H1 (cell line): ENCODE results near the gene FOXN3. TPM values are rescaled to one million over a fixed set of nuclear protein-coding genes. Genes with fewer than 3 reads are reported as not detected.

Source experiments
- CTCF ChIA-PET: fragments of 300-600 bp; sonication (Branson Sonifier 250); formaldehyde crosslinking; loops from one replicate; lab custom pipeline; 2021; ENCODE audit not compliant: partially characterized antibody; lab: Charles Lee
- POLR2A ChIA-PET: fragments of 300-600 bp; sonication (Branson Sonifier 250); formaldehyde crosslinking; loops from one replicate; lab custom pipeline; 2021; ENCODE audit warnings: inconsistent platforms; ENCODE audit not compliant: partially characterized antibody; lab: Charles Lee
- DNase-seq, 2 experiments: peaks; one replicate each; pipeline versions ENCODE4 v3.0.0 to v3.0.0-alpha.2; 2010 to 2022; ENCODE audit warnings: low spot score in 2 of 2, low read depth in 1 of 2, mixed read lengths in 1 of 2
- FAIRE-seq: peaks from 2 replicates; lab custom pipeline; 2011; peaks lifted over from hg19 to GRCh38; lab: Jason Lieb, UNC
- H2AFZ ChIP-seq: 2 replicates; pipeline ENCODE4 v1.8.1; 2012; ENCODE audit warnings: low read length, inconsistent platforms
- H2AK5ac ChIP-seq: 2 replicates; pipeline ENCODE4 v1.6.1; 2013; ENCODE audit warnings: low read depth, low read length
- H2BK120ac ChIP-seq: replicated peaks from 2 replicates; pipeline ENCODE3; 2013; ENCODE audit warnings: low read depth, low read length, inconsistent platforms
- H2BK12ac ChIP-seq: 2 replicates; pipeline ENCODE4 v1.6.1; 2013; ENCODE audit warnings: low read depth, low read length
- H2BK15ac ChIP-seq: 2 replicates; pipeline ENCODE4 v1.6.1; 2013; ENCODE audit warnings: low read length
- H2BK20ac ChIP-seq: 2 replicates; pipeline ENCODE4 v1.6.1; 2013; ENCODE audit warnings: low read length
- H2BK5ac ChIP-seq: 2 replicates; pipeline ENCODE4 v1.6.1; 2013; ENCODE audit warnings: low read depth, low read length
- H3K14ac ChIP-seq: 2 replicates; pipeline ENCODE4 v1.6.1; 2013; ENCODE audit warnings: inconsistent platforms; ENCODE audit not compliant: insufficient read length
- H3K18ac ChIP-seq: 2 replicates; pipeline ENCODE4 v1.6.1; 2013; ENCODE audit warnings: low read length; ENCODE audit errors: extremely low read depth
- H3K23ac ChIP-seq: 2 replicates; pipeline ENCODE4 v1.6.1; 2013; ENCODE audit warnings: inconsistent platforms; ENCODE audit not compliant: insufficient read length
- H3K23me2 ChIP-seq: 2 replicates; pipeline ENCODE4 v1.6.1; 2013; ENCODE audit warnings: low read depth, low read length
- H3K27ac ChIP-seq: 2 replicates; pipeline ENCODE4 v1.6.1; 2011; ENCODE audit warnings: low read depth, low read length, inconsistent platforms
- H3K27me3 ChIP-seq, 4 experiments: replicated peaks in 1 of 4; 1 replicate in 1 of 4; 2 replicates in 3 of 4; pipeline versions ENCODE4 v1.6.1 to v1.8.1; 2011 to 2013; ENCODE audit warnings: low read length in 3 of 4, mild to moderate bottlenecking in 3 of 4, inconsistent platforms in 2 of 4, mixed read lengths in 2 of 4, moderate library complexity in 1 of 4; ENCODE audit not compliant: control insufficient read depth in 3 of 4, insufficient read depth in 3 of 4; ENCODE audit errors: extremely low read depth in 1 of 4
- H3K36me3 ChIP-seq, 4 experiments: 2 replicates each; pipeline versions ENCODE4 v1.6.1 to v1.8.1; 2011 to 2013; ENCODE audit warnings: mild to moderate bottlenecking in 4 of 4, low read length in 3 of 4, moderate library complexity in 2 of 4, control low read depth in 1 of 4, inconsistent platforms in 1 of 4; ENCODE audit not compliant: insufficient read depth in 4 of 4, control insufficient read depth in 2 of 4
- H3K4ac ChIP-seq: replicated peaks from 2 replicates; pipeline ENCODE3; 2013; ENCODE audit warnings: low read length, low read depth, mixed read lengths, inconsistent platforms; ENCODE audit not compliant: insufficient read length
- H3K4me1 ChIP-seq, 4 experiments: replicated peaks in 1 of 4; 1 replicate in 1 of 4; 2 replicates in 3 of 4; pipeline versions ENCODE4 v1.6.1 to v1.8.1; 2011 to 2013; ENCODE audit warnings: low read length in 3 of 4, inconsistent platforms in 2 of 4, mixed read lengths in 1 of 4; ENCODE audit not compliant: insufficient read depth in 4 of 4, control insufficient read depth in 3 of 4
- H3K4me2 ChIP-seq, 2 experiments: 2 replicates each; pipeline versions ENCODE4 v1.6.1 to v1.8.1; 2011 to 2013; ENCODE audit warnings: low read depth in 2 of 2, low read length in 2 of 2, control low read depth in 1 of 2, inconsistent platforms in 1 of 2, mild to moderate bottlenecking in 1 of 2; ENCODE audit not compliant: insufficient read depth in 1 of 2
- H3K4me3 ChIP-seq, 4 experiments: fragments of 200-600, 300-600 bp in 1 of 4; sonication (generic), shearing (Covaris generic), sonication (Bioruptor Twin) in 1 of 4; 2 replicates each; pipeline versions ENCODE4 v1.5.1 to v1.8.1; 2011 to 2016; ENCODE audit warnings: low read length in 4 of 4, low read depth in 3 of 4, control low read depth in 2 of 4, inconsistent platforms in 2 of 4, mild to moderate bottlenecking in 2 of 4, mixed read lengths in 1 of 4, moderate library complexity in 1 of 4; ENCODE audit not compliant: insufficient read depth in 2 of 4; ENCODE audit errors: extremely low read depth in 1 of 4
- H3K56ac ChIP-seq: replicated peaks from 2 replicates; pipeline ENCODE3; 2013; ENCODE audit warnings: low read depth, mild to moderate bottlenecking, mixed read lengths, low read length, inconsistent platforms; ENCODE audit not compliant: insufficient read length
- H3K79me1 ChIP-seq: 2 replicates; pipeline ENCODE4 v1.6.1; 2013; ENCODE audit warnings: low read depth, low read length, control low read depth
- H3K79me2 ChIP-seq, 2 experiments: 2 replicates each; pipeline versions ENCODE4 v1.6.1 to v1.8.1; 2012 to 2013; ENCODE audit warnings: low read length in 2 of 2, mild to moderate bottlenecking in 2 of 2, inconsistent platforms in 1 of 2; ENCODE audit not compliant: insufficient read depth in 2 of 2, control insufficient read depth in 1 of 2
- H3K9ac ChIP-seq, 4 experiments: replicated peaks in 1 of 4; 1 replicate in 1 of 4; 2 replicates in 3 of 4; pipeline versions ENCODE4 v1.6.1 to v1.8.1; 2011 to 2013; ENCODE audit warnings: low read depth in 3 of 4, low read length in 3 of 4, control low read depth in 2 of 4, mild to moderate bottlenecking in 2 of 4, moderate library complexity in 2 of 4, inconsistent platforms in 1 of 4; ENCODE audit errors: extremely low read depth in 1 of 4
- H3K9me3 ChIP-seq, 2 experiments: 2 replicates each; pipeline versions ENCODE4 v1.6.1 to v1.8.1; 2012 to 2013; ENCODE audit warnings: mild to moderate bottlenecking in 2 of 2, moderate library complexity in 2 of 2, control low read depth in 1 of 2, inconsistent platforms in 1 of 2, low read depth in 1 of 2, low read length in 1 of 2, mixed read lengths in 1 of 2; ENCODE audit not compliant: insufficient read depth in 2 of 2
- H4K20me1 ChIP-seq, 2 experiments: replicated peaks in 1 of 2; 2 replicates each; pipeline versions ENCODE3 to v1.8.1; 2011 to 2013; ENCODE audit warnings: inconsistent platforms in 2 of 2, low read length in 2 of 2, mild to moderate bottlenecking in 1 of 2; ENCODE audit not compliant: insufficient read depth in 2 of 2, control insufficient read depth in 1 of 2
- H4K5ac ChIP-seq: 2 replicates; pipeline ENCODE4 v1.6.1; 2013; ENCODE audit warnings: low read length, low read depth, mixed read lengths, inconsistent platforms; ENCODE audit not compliant: insufficient read length
- H4K8ac ChIP-seq: 2 replicates; pipeline ENCODE4 v1.8.0; 2013; ENCODE audit warnings: mild to moderate bottlenecking, moderate library complexity, low read length, inconsistent platforms; ENCODE audit not compliant: insufficient read depth; ENCODE audit errors: extremely low read depth
- H4K91ac ChIP-seq: replicated peaks from 2 replicates; pipeline ENCODE3; 2013; ENCODE audit warnings: low read length, mixed read lengths, inconsistent platforms; ENCODE audit not compliant: insufficient read length
- WGBS, 2 experiments: shearing (Covaris generic) in 1 of 2; methylation state at CpG; one replicate each; pipeline versions ENCODE4 v1.1.6 to v1.1.7; 2013 to 2015; ENCODE audit warnings: low lambda C conversion rate in 2 of 2, mixed read lengths in 2 of 2, inconsistent platforms in 1 of 2, low coverage in 1 of 2, missing lambda C conversion rate in 1 of 2; ENCODE audit not compliant: insufficient replicate concordance in 2 of 2, insufficient coverage in 1 of 2, insufficient read length in 1 of 2; ENCODE audit errors: extremely low coverage in 1 of 2, missing lambda C conversion rate in 1 of 2; 5-methylcytosine and 5-hydroxymethylcytosine counted together
- polyA plus RNA-seq, 7 experiments: library from polyadenylated mRNA; depleted of rRNA in 3 of 7; stranded (reverse) in 5 of 7; unstranded in 2 of 7; fragments of >200 nt in 5 of 7; fragments of 200-250 nt in 2 of 7; gene quantifications; 1 replicate in 5 of 7; 2 replicates in 1 of 7; 4 replicates in 1 of 7; pipeline versions ENCODE4 v1.2.1 to v1.2.3, GENCODE V29; 2011 to 2013; ENCODE audit warnings: missing spikeins in 2 of 7, mixed read lengths in 2 of 7
- total RNA-seq: library from RNA; stranded (reverse); fragmentation: NEBNext Ultra II Directional; extraction: Animal tissue kit (Norgen Biotek cat#: 25700); gene quantifications from 2 replicates; pipeline ENCODE4 v1.2.1, GENCODE V29; 2021

FOXN3 gene
- total and polyA plus RNA-seq, 2 of the 8 experiments (the other 6 are each of a cell fraction or from before 2014, with no cell fraction given): 52.6 to 178 TPM

GRCh38 chr14:89452281-89452680, 35.2 kb upstream of the FOXN3 start:
- Histone ChIP-seq H4K5ac (no peak overlapping the region), H3K4me3 (no peak overlapping the region), H3K27ac (peak overlapping the region; percentile 24; the same call in 1 of the 2 replicates), H3K56ac (no peak overlapping the region), H2AK5ac (no peak overlapping the region), H2AFZ (no peak overlapping the region), H3K23ac (no peak overlapping the region), H3K79me1 (peaks cover 3% of the 10 kb centered on the region; the same call in 1 of the 2 replicates), H3K27me3 (no peaks in the 10 kb centered on the region; a peak in 1 of 7 replicates), H4K91ac (no peak overlapping the region), H2BK12ac (no peak overlapping the region; the same call in 1 of the 2 replicates), H3K36me3 (no peaks in the 10 kb centered on the region), H2BK120ac (no peak overlapping the region), H3K4me1 (peaks cover 2 to 12% (median 5%) of the 10 kb centered on the region in 4 experiments; a peak in 4 of 7 replicates), H3K23me2 (no peaks in the 10 kb centered on the region), H3K9me3 (no peaks in the 10 kb centered on the region), H4K20me1 (no peaks in the 10 kb centered on the region), H4K8ac (no peak overlapping the region), H3K4ac (no peak overlapping the region), H3K14ac (no peak overlapping the region), H2BK5ac (peak overlapping the region; percentile 62), H2BK20ac (0 out of 2 replicates have a peak overlapping the region, but pooled peaks have one; percentile 75), H3K18ac (no peak overlapping the region), H3K79me2 (peaks cover 0 to 10% of the 10 kb centered on the region in 2 experiments; a peak in 2 of 4 replicates), H2BK15ac (no peak overlapping the region), H3K4me2 (no peak overlapping the region), H3K9ac (no peak overlapping the region)
- FAIRE-seq (no peak), DNase-seq (no peak)
- CTCF ChIA-PET: interaction anchor here (1.0 to 3.8 kb wide), 3 partner anchors 8 to 13 kb away, joined by 3 to 18 read pairs (median 3); no protein-coding TSS in a partner anchor
- WGBS, 2 experiments: 93% methylated on average over 9 of the region's 9 CpGs; no CpG with 5 or more reads in 1 of the 2 experiments
- POLR2A ChIA-PET: interaction anchor here (0.7 to 1.1 kb wide), 2 partner anchors 23 to 66 kb away, joined by 3 read pairs; no protein-coding TSS in a partner anchor
